GM12874 (cell line): ENCODE data around the gene ZNF620.

Source experiments
- TF ChIP-seq, protein P1 (sequence below): IDR thresholded peaks from 2 replicates; pipeline ENCODE4 v1.5.1; 2011; ENCODE audit warnings: low read depth, mild to moderate bottlenecking, control low read depth, low read length, moderate library complexity; ENCODE audit not compliant: insufficient read depth

ZNF620 gene

DNA sequence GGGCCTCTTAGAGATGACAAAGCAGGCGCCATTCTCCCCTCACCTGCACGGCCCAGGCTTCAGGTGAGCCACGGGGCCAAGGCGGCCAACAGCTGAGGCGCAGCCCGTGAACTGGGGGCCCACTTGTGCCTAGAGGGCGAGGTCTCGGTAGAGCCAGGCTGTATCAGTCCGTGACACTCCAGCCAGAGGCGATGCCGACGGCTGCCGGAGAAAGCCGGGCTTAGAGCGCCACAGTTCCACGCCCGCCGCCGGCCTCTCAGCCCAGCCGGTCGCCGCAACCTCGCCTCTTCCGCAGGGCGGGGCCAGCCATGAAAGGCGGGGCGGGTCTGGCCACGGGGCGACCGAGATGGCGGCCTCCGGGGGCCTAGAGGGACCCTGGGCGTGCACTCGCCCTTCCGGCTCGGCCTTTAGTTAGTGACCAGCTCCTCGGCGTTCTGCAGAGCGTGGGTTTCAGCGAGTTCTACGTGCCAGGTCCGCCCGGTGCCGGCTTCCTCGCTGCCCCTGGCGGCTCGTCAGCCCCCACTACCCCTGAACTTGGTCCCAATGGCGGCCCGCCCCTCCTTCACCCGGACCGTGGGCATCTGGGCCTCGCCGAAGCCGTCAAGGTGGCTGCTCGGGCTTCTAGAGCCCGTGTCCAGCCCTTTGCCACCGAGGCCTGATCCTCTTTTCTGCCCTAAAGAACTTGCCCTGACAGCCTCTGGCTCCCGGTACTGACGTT, 18.9 kb downstream of the ZNF620 start, which contains the start of gene ZNF621:
Gene ZNF621, plus strand, starts transcription at position 393 of the 718 bp plus-strand sequence. CDS start 881 bp downstream, outside the sequence.
- TF ChIP-seq, protein P1, sequence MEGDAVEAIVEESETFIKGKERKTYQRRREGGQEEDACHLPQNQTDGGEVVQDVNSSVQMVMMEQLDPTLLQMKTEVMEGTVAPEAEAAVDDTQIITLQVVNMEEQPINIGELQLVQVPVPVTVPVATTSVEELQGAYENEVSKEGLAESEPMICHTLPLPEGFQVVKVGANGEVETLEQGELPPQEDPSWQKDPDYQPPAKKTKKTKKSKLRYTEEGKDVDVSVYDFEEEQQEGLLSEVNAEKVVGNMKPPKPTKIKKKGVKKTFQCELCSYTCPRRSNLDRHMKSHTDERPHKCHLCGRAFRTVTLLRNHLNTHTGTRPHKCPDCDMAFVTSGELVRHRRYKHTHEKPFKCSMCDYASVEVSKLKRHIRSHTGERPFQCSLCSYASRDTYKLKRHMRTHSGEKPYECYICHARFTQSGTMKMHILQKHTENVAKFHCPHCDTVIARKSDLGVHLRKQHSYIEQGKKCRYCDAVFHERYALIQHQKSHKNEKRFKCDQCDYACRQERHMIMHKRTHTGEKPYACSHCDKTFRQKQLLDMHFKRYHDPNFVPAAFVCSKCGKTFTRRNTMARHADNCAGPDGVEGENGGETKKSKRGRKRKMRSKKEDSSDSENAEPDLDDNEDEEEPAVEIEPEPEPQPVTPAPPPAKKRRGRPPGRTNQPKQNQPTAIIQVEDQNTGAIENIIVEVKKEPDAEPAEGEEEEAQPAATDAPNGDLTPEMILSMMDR: no peak

- TF ChIP-seq, protein P1: no peak
Measured at GRCh38 chr3:40528426-40528825, 22.6 kb downstream of the ZNF620 start.

GRCh38 chr3:40532252-40532651, 26.4 kb downstream of the ZNF620 start:
- TF ChIP-seq, protein P1: no peak

GRCh38 chr3:40534283-40534682, 28.4 kb downstream of the ZNF620 start:
- TF ChIP-seq, protein P1: no peak

DNA sequence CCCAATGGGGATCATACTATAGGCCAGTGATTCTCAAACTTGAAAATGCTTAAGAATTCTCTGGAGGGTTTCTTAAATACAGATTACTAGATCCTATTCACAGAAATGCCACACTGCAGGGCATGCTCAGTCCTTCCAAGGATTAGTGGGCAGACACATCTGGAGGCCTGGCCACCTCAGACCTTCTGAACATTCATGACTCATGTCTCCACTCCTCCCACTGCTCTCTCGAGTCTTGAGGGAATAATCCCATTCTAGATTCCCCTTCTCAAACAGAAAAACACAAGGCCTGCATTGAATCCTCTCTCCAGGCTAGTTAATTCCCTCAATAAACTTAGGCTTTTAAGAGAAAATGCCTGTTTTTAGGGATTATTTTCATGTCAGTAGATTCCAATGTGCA, 41.0 kb downstream of the ZNF620 start:
- TF ChIP-seq, protein P1: no peak

DNA sequence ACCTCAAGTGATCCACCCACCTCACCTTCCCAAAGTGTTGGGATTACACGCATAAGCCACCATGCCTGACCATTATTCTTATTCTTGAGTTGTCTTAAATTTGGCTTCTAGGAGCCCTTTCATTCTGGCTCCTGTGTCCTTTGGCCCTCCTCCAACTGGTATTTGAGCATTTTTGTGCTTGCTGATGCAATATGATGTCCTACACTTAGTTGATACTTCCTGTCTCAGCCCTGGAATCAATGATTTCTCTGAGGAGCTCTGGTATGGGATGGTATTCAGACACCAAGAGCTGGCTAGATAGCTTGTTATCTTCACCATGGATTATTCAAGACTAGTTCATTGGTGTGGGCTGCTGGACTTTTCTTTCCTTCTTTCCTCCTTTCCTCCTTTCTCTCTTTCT, 44.3 kb downstream of the ZNF620 start:
- TF ChIP-seq, protein P1: no peak

DNA sequence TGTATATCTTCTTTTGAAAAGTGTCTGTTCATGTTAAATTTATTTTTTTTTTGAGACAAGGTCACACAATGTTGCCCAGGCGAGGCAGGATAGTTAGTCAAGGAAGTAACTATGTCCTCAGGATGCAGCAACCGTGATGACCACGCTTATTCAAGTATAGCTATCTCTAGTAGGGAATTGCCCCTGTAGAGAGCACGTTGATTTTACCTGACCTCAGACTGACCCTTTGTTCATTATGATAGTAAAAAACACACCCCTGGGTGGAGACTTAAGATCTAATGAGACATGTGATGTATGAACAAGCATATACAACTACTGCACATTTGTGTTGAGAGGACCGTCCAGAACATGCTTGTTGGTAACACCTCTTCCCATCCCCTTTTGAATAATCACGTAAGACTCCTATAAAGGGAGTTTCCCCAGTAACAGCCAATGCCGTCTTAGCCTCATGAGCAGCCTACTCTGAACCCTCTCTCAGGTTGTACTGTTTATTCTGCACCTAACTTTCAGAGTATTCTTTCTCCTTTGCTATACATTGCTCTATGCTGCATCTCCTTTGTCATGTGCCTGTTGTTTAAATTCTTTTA, 51.8 kb downstream of the ZNF620 start:
- TF ChIP-seq, protein P1: no peak
